ENCODE data around the gene PTCD3.

DNA sequence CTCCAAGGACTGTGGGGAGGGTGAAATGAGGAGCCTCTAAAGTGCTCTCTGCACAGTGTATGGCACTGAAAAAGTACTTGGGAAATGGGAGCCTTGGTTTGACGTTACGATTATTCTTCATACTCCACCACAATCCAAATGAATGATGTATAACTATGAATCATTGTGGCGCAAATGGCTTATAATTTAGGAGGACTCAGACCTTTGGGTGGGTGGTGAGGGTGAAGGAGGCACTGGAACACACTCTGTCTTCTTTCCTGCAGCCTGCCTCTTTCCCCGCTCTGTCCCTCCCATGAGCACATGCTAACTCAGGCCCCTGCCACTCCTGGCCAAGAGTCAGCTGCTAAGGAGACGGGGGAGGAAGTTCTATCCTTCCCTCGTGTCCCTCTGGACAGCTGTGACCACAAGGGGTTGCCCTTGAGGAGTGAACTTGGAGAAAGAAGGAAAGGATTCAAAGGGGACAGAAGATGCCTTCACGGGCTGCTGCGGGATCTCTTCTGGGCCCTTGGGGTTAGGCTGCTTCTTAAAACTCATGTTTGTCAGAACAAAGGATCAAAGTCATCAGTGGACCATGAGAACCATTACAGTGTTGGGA, 36.8 kb upstream of the PTCD3 start:
- TF ChIP-seq, protein P1, sequence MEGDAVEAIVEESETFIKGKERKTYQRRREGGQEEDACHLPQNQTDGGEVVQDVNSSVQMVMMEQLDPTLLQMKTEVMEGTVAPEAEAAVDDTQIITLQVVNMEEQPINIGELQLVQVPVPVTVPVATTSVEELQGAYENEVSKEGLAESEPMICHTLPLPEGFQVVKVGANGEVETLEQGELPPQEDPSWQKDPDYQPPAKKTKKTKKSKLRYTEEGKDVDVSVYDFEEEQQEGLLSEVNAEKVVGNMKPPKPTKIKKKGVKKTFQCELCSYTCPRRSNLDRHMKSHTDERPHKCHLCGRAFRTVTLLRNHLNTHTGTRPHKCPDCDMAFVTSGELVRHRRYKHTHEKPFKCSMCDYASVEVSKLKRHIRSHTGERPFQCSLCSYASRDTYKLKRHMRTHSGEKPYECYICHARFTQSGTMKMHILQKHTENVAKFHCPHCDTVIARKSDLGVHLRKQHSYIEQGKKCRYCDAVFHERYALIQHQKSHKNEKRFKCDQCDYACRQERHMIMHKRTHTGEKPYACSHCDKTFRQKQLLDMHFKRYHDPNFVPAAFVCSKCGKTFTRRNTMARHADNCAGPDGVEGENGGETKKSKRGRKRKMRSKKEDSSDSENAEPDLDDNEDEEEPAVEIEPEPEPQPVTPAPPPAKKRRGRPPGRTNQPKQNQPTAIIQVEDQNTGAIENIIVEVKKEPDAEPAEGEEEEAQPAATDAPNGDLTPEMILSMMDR (conservative IDR thresholded peaks at IDR 0.05; ENCODE audit: low read length) = no peak
- no peak for TF ChIP-seq EZH2phosphoT487 (IDR thresholded peaks at IDR 0.05; ENCODE audit: borderline replicate concordance)

Measured in Loucy (cell line).